ENCODE measurements around the gene GBA2.

Gene GBA2

DNA sequence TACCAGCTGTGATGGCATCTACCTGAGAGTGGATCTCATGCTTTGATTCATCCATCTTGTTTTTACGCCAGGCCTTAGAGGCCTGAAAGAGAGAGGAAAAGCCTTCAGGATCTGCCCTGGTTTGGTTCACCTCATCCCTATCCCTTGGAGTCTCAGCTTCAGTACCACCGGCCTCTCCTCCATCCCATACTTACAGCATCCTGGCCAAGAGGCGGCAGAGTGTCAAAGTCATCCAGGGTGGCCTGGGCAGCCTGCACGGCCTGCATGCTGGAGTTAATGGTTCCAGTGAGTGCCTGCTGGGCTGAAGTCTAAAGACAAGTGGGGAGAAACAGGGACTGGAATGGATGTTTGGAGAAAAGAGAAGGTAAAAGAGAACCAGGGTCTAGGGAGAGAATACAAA lies 29.5 kb downstream of the GBA2 start:
- DNase-seq (ENCODE audit: low read depth in 1 of 2, low spot score in 1 of 2), result no peak
- no peak overlapping the region for H3K4me3 ChIP-seq (replicated peaks; ENCODE audit: insufficient read depth, low read length)
- no peak for TF ChIP-seq GABPA (IDR thresholded peaks at IDR 0.05; ENCODE audit: low read depth)
- TF ChIP-seq REST (IDR thresholded peaks at IDR 0.05; ENCODE audit: insufficient replicate concordance, low read depth), result no peak
- no peak for TF ChIP-seq POLR2AphosphoS5 (IDR thresholded peaks at IDR 0.05; ENCODE audit: low read depth)
- TF ChIP-seq, protein P1, sequence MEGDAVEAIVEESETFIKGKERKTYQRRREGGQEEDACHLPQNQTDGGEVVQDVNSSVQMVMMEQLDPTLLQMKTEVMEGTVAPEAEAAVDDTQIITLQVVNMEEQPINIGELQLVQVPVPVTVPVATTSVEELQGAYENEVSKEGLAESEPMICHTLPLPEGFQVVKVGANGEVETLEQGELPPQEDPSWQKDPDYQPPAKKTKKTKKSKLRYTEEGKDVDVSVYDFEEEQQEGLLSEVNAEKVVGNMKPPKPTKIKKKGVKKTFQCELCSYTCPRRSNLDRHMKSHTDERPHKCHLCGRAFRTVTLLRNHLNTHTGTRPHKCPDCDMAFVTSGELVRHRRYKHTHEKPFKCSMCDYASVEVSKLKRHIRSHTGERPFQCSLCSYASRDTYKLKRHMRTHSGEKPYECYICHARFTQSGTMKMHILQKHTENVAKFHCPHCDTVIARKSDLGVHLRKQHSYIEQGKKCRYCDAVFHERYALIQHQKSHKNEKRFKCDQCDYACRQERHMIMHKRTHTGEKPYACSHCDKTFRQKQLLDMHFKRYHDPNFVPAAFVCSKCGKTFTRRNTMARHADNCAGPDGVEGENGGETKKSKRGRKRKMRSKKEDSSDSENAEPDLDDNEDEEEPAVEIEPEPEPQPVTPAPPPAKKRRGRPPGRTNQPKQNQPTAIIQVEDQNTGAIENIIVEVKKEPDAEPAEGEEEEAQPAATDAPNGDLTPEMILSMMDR (IDR thresholded peaks at IDR 0.05; ENCODE audit: insufficient read depth, low read length), result no peak
- no peak for TF ChIP-seq SPI1 (IDR thresholded peaks at IDR 0.05; ENCODE audit: borderline replicate concordance, low read depth)
- no peaks in the 10 kb centered on the region for H3K27me3 ChIP-seq (ENCODE audit: insufficient read depth, poor library complexity, severe bottlenecking)
- no peak overlapping the region for H3K27ac ChIP-seq (replicated peaks)

DNA sequence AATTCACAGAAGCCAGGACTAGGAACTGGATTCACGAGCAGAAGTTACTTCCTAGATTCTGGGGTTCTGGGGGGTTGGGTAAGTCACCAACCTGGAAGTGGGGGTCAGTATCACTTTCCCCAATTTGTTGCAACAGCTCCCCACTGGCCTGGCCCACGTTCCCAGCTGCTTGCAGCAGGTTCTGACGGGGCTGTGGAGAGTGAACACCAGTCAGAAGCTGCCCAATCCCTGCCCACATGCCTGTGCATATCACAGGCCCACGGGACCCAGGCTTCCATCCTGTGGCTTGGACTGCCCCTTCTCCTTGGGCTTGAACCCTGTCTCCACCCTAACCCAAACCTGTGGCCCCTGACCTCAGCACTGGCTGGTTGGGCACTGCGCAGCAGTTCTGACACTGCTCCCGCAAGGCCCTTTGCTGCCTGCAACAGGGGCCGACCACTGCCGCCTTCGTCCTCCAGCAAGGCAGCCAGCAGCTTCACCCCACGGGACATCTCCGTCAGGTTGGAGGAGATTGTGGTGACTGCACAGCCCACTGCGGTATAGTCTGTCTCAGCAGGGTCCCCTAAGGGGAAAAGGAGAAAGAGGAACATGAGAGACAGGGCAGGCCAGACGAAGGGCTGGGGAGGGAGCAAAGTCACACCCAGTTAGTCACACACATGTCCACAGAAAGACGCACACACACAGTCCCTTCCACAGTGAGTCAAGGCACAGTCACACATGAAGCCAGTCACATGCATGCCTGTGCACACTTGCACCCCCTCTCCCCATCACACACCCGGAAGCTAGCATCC lies 30.1 kb downstream of the GBA2 start:
- TF ChIP-seq REST (IDR thresholded peaks at IDR 0.05; ENCODE audit: insufficient replicate concordance, low read depth), result no peak
- TF ChIP-seq, protein P1 (IDR thresholded peaks at IDR 0.05; ENCODE audit: insufficient read depth, low read length), result no peak
- TF ChIP-seq POLR2AphosphoS5 (IDR thresholded peaks at IDR 0.05; ENCODE audit: low read depth), result no peak
- TF ChIP-seq SPI1 (IDR thresholded peaks at IDR 0.05; ENCODE audit: borderline replicate concordance, low read depth), result no peak
- no peak for TF ChIP-seq GABPA (IDR thresholded peaks at IDR 0.05; ENCODE audit: low read depth)
- Histone ChIP-seq H3K4me3 (replicated peaks; ENCODE audit: insufficient read depth, low read length) (no peak overlapping the region), H3K27me3 (ENCODE audit: insufficient read depth, poor library complexity, severe bottlenecking) (no peaks in the 10 kb centered on the region), H3K27ac (replicated peaks) (no peak overlapping the region)
- DNase-seq (ENCODE audit: low read depth in 1 of 2, low spot score in 1 of 2), result peak in 1 of 2 experiments; percentile 49

DNA sequence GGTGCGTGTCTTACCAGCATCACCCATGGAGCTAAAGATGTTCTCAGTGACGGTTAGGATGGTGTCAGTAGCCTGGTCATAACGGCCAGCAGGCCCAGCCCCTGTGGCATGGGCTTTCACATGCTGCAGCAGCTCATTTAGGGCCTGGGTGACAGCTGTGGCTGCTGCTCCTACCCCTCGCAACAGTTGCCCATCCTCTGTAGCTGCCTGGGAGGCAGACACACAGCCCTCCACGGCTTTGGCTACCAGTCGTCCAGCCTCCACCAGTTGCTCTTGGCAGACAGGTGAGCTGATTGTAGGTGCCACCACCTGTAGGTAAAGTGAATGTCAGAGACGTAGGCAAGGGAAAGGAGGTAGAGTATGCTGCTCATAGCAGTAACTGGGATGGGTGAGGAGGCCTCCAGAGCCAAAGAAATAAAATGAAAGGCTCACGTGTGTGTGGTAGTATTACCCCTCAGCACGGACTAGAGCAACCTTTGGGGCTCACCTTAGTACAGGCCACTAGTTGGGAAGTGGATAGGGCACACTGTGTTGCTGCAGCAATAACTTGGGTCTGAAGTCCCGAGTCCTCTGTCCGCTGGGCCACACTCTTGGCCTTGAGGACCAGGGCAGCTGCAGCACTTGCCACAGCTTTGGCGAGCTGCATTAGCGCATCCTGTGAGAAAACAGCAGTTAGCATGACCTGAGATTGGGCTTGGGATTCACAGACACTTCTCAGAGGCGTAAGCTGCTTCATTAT lies 31.7 kb downstream of the GBA2 start:
- Histone ChIP-seq H3K4me3 (replicated peaks; ENCODE audit: insufficient read depth, low read length) (no peak overlapping the region), H3K27me3 (ENCODE audit: insufficient read depth, poor library complexity, severe bottlenecking) (no peaks in the 10 kb centered on the region), H3K27ac (replicated peaks) (no peak overlapping the region)
- no peak for DNase-seq (ENCODE audit: low read depth in 1 of 2, low spot score in 1 of 2)
- TF ChIP-seq GABPA (IDR thresholded peaks at IDR 0.05; ENCODE audit: low read depth) (no peak), SPI1 (IDR thresholded peaks at IDR 0.05; ENCODE audit: borderline replicate concordance, low read depth) (no peak), REST (IDR thresholded peaks at IDR 0.05; ENCODE audit: insufficient replicate concordance, low read depth) (no peak), POLR2AphosphoS5 (IDR thresholded peaks at IDR 0.05; ENCODE audit: low read depth) (no peak)
- TF ChIP-seq, protein P1 (IDR thresholded peaks at IDR 0.05; ENCODE audit: insufficient read depth, low read length), result no peak
